GM19372 (cell line): Measurements from ENCODE around the gene NCKAP5L.
"Not testable (repeated sequence)": the region's sequence is repeated elsewhere in the genome, so short reads cannot be mapped to it uniquely, and the experiment has no call there.

ENCODE experiments used
- ATAC-seq: cut with Tn5 transposase; IDR thresholded peaks from one replicate; pipeline ENCODE4 v1.9.1; 2021; ENCODE audit warnings: mild to moderate bottlenecking, low read depth, moderate library complexity; ENCODE audit not compliant: unreplicated experiment

NCKAP5L gene

DNA sequence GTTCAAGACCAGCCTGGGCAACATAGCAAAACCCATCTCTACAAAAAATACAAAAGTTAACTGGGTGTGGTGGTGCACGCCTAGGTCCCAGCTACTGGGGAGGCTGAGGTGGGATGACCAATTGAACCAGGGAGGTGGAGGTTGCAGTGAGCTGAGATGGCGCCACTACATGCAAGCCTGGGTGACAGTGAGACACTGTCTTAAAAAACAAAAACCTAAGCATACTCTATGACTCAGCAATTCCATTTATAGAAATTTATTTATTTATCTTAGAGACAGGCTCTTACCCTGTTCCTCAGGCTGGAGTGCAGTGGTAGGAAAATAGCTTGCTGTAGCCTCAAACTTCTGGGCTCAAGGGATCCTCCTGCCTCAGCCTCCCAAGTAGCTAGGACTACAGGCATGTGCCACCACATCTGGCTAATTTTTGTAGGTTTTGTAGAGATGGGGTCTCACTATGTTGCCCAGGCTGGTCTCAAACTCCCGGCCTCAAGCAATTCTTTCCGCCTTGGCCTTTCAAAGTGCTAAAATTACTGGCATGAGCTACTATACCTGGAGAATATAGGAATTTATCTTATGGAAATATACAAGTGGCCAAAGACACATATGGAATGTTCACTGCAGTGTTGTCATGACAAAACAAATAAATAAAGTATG is 43.3 kb downstream of the NCKAP5L start:
- ATAC-seq: no peak

DNA sequence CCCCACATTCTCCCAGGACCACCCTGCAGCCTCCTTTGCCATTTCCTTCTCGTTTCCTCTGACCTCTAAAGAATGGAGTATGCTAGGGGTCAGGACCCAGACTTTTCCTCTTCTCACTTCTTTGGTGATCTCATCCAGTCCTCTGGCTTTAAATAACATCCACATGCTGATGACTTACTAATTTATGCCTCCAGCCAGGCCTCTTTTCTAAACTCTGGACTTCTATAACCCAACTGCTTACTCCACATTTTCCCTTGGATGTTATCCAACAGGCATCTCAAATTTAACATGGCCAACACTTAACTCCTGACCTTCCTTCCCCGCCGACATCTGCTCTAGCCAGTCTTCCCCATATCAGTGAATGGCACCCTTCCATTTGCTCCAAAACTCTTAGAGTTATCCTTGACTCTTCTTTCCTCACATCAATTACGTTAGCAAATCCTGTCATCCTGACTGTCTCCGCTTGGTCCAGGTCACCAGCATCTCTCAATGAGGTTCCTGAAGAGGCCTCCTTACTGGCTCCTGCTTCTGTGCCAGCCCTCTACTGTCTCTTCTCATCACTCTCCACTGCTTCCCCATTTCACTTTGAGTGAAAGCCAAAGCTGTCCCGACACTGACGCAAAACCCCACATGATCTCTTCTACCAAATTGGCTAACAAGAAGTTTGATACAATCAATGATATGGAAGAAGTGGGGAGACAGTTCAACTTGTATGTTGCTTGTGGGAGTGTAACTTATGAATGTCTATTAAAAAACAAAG is 44.1 kb downstream of the NCKAP5L start:
- ATAC-seq: no peak

DNA sequence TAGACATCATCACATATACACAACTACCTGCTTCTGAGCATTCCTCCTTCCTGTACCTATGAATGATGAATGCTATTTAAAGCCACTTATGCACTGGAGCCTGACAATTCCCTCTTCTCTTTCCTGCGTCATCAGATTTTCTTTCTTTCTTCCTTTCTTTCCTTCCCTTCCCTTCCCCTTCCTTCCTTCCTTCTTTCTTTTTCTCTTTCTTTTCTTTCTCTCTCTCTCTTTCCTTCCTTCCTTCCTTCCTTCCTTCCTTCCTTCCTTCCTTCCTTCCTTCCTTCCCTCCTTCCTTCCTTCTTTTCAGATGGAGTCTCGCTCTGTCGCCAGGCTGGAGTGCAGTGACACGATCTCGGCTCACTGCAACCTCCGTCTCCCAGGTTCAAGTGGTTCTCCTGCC is 47.3 kb downstream of the NCKAP5L start:
- ATAC-seq: not testable (repeated sequence)

DNA sequence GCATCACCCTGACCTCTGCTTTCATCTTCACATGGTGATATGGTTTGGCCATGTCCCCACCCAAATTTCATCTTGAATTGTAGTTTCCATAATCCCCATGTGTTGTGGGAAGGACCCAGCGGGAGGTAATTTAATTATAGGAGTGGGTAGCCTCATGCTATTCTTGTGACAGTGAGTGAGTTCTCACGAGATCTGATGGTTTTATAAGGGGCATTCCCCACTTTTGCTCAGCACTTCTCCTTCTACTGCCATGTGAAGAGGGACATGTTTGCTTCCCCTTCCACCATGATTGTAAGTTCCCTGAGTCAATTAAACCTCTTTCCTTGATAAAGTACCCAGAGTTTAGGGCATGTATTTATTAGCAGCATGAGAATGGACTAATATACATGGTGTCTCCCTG is 48.6 kb downstream of the NCKAP5L start:
- no peak for ATAC-seq

DNA sequence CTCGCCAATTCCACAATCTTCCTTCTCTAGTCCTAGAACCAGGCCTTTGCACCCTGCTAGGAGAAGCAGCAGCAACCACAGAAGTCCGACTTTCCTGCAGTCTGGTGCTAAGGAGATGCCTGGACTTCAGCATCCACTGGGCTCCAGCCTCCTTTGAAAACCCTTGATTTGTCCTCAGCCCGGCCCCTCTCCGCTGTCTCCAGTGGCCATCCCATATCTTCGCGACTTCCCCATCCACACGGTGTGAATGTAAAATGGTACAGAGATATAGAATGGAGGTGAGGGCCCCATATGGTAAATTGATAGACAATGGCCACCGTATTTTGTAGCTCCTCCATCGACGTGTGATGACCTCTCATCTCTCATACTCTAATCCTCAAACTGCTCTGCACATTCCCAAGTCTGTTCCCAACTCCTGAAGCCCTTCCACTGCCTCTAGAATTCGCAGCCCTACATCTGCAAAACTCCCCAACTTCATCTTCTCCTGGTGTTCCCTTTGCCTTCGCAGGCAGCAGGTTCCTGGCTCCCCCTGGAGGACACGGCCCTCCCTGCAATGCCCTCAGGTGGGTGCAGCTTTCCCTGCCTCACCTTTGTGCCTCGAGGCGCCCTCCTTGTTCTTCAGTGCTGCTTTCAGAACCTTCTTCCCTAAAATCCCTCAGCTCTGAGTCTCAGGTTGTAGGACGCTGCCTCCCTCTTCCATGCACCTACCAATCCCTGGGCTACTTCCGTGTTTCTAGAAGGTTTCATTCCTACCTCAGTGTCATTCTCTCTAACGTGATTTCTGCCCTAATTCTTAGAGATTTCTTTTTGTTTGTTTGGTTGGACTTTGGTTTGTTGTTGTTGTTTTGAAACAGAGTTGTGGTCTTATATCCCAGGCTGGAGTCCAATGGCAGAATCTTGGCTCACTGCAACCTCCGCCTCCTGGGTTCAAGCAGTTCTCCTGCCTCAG is 50.1 kb downstream of the NCKAP5L start:
- no peak for ATAC-seq

DNA sequence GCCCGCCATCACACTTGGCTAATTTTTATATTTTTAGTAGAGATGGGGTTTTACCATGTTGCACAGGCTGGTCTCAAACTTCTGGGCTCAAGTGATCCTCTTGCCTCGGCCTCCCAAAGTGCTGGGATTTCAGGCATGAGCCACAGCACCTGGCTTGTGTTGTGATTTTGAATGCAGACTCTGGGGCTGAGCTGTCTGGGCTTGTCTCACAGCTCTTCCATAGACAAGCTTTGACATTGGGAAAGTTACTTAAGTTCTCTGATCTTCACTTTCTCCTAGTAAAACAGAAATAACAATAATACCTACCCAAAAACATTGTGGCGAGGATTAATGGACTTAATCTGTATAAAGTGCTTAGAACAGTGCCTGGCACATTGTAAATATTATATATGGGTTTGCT is 50.9 kb downstream of the NCKAP5L start:
- no peak for ATAC-seq

DNA sequence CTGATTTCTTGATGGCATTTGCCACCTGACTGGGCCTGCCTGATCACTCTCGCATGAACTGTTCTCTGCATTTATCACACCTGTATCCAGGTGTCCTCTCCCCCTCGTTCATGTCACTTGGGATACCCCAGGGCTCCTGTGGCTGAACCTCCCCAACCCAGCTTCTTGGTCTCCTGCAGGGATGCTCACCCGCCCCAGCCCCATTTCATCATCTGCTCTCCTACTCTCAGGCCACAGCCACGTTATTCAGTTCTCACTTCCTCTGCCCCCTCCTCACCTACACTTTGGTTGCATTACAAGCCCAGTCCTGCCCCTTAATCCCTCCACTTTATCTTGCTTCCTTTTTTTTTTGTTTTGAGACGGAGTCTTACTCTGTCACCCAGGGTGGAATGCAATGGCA is 51.4 kb downstream of the NCKAP5L start:
- ATAC-seq: no peak

DNA sequence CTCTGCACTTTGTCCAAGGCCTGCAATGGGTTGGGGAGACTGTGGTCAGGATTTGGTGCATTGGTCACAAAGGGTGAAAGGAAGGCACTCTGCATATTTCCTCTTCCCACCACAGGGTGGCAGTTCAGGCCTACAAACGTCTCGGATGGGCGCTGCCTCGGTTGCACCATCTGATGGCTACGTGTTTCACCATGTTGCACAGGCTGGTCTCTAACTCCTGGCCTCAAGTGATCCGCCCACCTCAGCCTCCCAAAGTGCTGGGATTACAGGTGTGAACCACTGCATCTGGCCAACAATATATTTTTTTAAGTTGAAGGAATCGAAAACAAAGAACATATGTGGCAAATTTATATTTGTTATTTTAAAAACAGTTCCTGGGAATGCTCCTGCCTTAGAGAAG is 51.8 kb downstream of the NCKAP5L start:
- ATAC-seq: no peak

GRCh38 chr12:49773102-49773501 is 55.1 kb downstream of the NCKAP5L start:
- not testable (repeated sequence) for ATAC-seq

DNA sequence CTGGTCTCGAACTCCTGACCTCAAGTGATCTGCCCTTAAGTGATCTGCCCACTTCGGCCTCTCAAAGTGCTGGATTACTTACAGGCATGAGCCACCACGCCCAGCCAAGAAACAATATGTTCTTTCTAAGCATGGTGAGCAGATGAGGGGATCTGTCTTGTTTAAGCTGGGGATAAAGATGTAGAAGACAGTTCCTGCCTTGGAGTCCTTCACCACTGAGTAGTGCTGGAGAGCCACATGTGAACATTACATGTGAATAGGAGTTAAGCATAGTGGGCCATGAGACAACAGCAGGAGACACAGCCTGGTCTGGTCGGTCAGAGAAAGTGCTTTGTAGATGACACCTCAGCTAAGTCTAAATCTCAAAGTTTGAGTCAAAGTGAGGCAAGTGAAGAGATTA is 60.9 kb downstream of the NCKAP5L start:
- no peak for ATAC-seq

- no peak for ATAC-seq
These were observed 62.1 kb downstream of the NCKAP5L start for GRCh38 chr12:49766115-49766455.

GRCh38 chr12:49764126-49764525 is 64.1 kb downstream of the NCKAP5L start:
- ATAC-seq: no peak

DNA sequence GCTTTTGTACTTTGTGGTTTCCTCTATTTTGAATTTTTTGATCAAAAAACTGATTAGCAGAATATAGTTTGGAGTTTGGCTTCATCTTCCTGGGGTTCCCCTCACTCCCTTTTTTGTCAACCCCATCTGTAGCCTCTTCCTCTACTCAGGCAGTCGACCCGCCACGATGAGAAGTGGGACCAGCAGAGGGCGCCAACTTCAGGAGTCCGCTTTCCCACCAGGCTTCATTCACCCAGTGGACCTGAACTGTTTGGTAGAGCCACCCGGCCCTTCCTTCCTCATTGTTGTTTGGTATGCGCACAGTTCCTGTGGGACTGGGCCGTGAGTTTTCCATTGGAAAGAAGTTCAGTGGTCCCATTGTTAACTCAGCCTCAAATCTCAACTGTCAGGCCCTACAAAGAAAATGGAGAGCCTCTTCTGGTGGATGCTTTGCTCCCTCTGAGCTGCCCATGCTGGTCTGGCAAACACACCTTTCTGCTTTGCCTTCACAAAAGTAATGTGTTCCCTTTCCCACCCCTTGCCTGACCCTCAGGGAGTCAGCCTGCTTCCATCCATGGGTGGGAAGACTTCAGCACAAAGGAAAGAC is 65.1 kb downstream of the NCKAP5L start:
- ATAC-seq: no peak

DNA sequence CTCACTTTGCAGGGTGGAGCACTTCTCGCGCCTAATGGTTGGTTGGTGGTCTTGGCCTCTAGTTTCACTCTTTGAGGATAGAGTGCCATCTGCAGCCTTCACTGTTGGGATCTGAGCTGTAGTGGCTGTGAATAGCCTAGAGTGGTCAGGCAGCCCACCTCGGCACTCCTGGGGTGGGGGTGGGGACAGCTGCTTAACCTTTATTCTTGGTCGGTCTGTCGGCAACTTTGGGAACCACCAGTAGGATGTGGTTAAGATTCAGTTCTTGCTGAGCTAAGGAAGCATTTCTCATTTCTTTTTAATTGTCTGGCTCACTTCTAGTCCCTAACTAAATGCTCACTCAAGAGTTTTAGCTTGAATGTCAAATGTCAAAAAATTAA is 65.8 kb downstream of the NCKAP5L start:
- ATAC-seq: no peak

DNA sequence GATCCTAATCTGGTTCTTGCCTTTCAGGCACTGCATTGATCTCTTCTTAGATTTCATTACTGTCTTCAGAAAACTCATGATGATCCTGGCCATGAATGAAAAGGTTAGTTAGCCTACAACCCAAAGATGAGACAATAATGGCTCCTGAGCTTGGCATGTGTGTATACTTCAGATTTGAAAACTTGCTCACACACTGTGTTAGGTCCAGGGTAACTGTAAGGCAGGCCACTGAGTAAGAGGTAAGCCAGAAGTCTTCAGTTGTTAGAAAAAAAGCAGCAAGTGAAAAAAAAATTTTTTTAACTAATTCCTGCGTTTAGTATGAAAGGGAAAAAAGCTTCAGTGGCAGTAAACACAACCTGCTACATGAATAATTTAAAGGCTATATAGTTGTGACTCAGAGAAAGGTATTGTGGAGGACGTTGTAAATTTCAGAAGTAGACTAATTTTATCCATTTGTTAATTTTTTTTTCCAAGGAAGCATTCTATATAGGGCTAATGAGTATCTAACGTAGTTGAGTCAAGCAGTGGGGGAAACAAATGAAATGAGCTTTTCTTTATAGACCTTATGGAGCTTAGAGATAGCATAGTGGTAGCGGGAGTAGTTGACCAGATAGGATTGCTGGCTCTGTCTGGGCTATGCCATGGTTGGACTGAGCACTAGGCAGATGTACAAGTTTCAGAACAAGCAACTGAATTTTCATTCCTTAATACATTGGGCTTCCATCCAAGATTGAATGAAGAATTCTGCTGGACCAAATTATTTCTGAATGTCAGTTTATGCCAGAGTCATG is 66.3 kb downstream of the NCKAP5L start:
- no peak for ATAC-seq

- ATAC-seq: no peak
These were observed 77.2 kb downstream of the NCKAP5L start for GRCh38 chr12:49750996-49751393.

DNA sequence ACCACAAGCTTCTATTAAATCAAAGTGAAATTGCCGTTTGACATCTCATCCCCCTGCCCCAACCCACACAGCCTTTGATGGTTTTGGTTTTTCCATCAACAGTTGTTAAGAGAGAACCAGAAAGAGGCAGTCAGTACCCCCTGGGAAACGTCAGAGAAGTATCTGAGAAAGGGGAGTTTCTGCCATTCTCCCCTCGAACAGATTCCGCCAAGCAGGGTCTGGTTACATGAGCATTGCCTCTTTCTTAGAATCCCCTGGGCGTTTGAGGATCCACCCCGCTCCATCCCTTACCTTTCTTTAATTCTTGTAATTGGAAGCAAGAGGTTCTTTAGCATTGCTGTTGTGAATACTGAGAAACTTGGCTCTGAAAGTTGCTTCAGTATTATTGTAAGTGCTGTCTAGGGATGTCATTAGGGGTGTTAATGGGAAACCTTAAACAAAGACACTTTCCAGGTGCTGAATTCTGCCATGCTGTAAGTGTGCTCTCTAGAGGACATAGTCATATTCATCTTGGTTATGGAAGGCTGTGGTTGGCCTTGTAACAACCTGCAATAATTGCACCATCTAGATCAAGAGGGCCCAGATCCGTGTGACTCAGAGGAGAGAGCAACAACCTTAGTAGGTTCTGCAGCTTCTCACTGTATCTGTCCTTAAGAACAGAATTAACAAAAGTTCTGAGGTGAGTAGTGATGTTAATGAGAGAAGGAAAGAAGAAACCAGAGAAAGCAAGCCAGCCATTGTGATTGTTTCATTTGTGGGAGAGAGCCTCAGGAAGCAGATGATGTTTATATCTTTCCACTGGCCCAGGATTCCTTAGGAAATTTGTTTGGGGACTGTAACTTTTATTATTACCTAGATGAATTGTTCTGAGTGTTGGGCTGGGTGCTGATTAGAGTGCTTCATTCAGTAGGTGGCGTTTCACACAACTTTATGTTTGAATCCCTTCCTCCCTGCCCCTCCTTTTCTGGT is 77.9 kb downstream of the NCKAP5L start:
- no peak for ATAC-seq

- no peak for ATAC-seq
These were observed 79.4 kb downstream of the NCKAP5L start for GRCh38 chr12:49748800-49749199.

- ATAC-seq: no peak
These were observed 79.9 kb downstream of the NCKAP5L start for GRCh38 chr12:49748306-49748705.
